ENCODE measurements around the gene ANKRD40. TPM values are rescaled to one million over a fixed set of nuclear protein-coding genes. Genes with fewer than 3 reads are reported as not detected.

ANKRD40 gene
- total and polyA plus RNA-seq, 2 donors from 2014 or later = 15.8 to 37.6 TPM

DNA sequence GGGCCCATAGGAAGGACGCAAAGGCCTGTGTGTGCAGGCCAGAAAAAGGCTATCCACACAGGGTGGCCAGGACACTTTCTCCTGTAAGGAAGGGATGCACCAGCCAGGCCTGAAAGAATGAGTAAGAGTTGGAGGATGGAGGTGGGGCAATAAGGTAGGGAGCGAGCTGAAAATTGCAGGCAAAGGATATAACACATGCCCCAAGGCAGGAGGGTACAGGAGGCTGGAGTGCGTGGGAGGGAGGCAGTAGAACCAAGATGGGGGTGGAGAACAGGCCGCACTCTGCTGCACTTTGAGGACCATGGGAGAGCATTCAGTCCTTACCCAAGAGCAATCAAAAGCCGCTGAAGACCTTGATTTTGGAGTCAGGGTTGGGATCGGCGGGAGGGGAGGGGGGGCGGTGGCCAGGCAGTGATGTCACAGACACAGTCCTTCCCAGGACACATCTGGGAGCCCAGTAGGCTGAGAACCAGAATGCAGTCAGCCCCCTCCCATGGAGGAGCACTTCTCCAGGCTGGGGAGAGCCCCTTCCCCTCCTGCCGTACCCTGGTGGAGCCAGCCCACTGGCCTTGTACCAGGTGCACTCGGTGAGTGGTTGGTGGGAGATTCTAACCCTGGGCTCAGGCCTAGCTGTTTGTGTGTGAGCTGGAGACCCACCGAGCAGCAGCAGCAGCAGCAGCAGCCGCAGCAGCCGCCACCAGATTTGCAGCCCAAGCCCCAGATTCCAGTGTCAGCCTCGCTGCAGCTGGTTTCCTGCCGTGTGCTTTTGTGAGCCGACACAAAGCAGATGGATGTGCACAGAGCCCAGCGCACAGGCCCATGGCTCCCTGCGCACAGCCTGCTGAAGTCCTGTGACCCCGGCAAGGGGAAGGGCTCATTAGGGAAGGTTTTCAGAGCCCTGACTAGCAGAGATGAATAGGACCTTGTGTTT is 17.5 kb downstream of the ANKRD40 start:
- Histone ChIP-seq H3K27me3 (ENCODE audit: control insufficient read depth, insufficient read depth, low read length) (no peaks in the 10 kb centered on the region), H3K9me3 (ENCODE audit: control insufficient read depth in 2 of 3, insufficient read depth in 1 of 3, low read length in 3 of 3) (no peaks in the 10 kb centered on the region), H3K4me1 (ENCODE audit: control insufficient read depth in 2 of 3, insufficient read depth in 2 of 3, low read depth in 1 of 3, low read length in 3 of 3) (peaks cover 10 to 48% (median 44%) of the 10 kb centered on the region in 3 donors), H3K9ac (ENCODE audit: low read length in 3 of 3) (no peak overlapping the region), H3K27ac (ENCODE audit: low read depth in 2 of 2, low read length in 2 of 2) (no peak overlapping the region), H3K36me3 (ENCODE audit: control insufficient read depth in 2 of 3, insufficient read depth in 3 of 3, low read length in 3 of 3) (peaks cover under 1 to 2% (median 2%) of the 10 kb centered on the region in 3 donors), H3K4me3 (ENCODE audit: low read length in 3 of 3) (no peak overlapping the region)
- TF ChIP-seq, protein P1, sequence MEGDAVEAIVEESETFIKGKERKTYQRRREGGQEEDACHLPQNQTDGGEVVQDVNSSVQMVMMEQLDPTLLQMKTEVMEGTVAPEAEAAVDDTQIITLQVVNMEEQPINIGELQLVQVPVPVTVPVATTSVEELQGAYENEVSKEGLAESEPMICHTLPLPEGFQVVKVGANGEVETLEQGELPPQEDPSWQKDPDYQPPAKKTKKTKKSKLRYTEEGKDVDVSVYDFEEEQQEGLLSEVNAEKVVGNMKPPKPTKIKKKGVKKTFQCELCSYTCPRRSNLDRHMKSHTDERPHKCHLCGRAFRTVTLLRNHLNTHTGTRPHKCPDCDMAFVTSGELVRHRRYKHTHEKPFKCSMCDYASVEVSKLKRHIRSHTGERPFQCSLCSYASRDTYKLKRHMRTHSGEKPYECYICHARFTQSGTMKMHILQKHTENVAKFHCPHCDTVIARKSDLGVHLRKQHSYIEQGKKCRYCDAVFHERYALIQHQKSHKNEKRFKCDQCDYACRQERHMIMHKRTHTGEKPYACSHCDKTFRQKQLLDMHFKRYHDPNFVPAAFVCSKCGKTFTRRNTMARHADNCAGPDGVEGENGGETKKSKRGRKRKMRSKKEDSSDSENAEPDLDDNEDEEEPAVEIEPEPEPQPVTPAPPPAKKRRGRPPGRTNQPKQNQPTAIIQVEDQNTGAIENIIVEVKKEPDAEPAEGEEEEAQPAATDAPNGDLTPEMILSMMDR (IDR thresholded peaks at IDR 0.05; ENCODE audit: borderline replicate concordance, extremely low read depth, insufficient read depth) = no peak
- DNase-seq (peak; percentile 38 to 83 (median 52)), FAIRE-seq (no peak)
- intact Hi-C loops (cut with DNase I) = loop anchor here (10.0 kb wide), 1 partner anchor 55 kb away; the partner anchor contains the start of gene ABCC3

DNA sequence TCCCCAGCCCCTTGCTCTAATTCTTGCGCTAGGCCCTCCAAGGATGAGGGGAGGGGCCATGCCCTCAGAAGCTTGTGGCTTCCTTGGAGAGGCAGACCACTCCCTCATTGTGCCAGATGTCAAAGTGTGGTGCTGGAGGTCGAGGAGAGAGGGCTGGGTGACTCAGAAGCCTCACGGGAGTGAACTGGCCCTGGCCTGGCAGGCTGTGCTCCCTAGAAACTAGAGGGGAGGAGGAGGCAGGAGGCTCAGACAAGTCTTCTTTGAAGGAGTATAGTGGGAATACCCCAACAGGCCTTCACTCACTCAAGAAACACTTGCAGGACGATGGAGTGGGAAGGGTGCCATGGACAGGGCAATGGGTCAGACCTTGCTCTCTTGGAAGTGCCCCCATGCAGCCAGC is 18.5 kb downstream of the ANKRD40 start:
- peaks cover 8 to 43% (median 42%) of the 10 kb centered on the region in 3 donors for H3K4me1 ChIP-seq (ENCODE audit: control insufficient read depth in 2 of 3, insufficient read depth in 2 of 3, low read depth in 1 of 3, low read length in 3 of 3)
- H3K36me3 ChIP-seq (ENCODE audit: control insufficient read depth in 2 of 3, insufficient read depth in 3 of 3, low read length in 3 of 3) = no peaks in the 10 kb centered on the region
- intact Hi-C loops (cut with DNase I) = loop anchor here (10.0 kb wide), 1 partner anchor 54 kb away; the partner anchor contains the start of gene ABCC3
- no peak overlapping the region for H3K27ac ChIP-seq (ENCODE audit: low read depth in 2 of 2, low read length in 2 of 2)
- no peak overlapping the region for H3K4me3 ChIP-seq (ENCODE audit: low read length in 3 of 3)
- no peak overlapping the region for H3K9ac ChIP-seq (ENCODE audit: low read length in 3 of 3)
- no peaks in the 10 kb centered on the region for H3K9me3 ChIP-seq (ENCODE audit: control insufficient read depth in 2 of 3, insufficient read depth in 1 of 3, low read length in 3 of 3)
- FAIRE-seq = no peak
- TF ChIP-seq, protein P1 (IDR thresholded peaks at IDR 0.05; ENCODE audit: borderline replicate concordance, extremely low read depth, insufficient read depth) = no peak
- H3K27me3 ChIP-seq (ENCODE audit: control insufficient read depth, insufficient read depth, low read length) = no peaks in the 10 kb centered on the region
- DNase-seq = peak in 1 of 5 donors; percentile 71

DNA sequence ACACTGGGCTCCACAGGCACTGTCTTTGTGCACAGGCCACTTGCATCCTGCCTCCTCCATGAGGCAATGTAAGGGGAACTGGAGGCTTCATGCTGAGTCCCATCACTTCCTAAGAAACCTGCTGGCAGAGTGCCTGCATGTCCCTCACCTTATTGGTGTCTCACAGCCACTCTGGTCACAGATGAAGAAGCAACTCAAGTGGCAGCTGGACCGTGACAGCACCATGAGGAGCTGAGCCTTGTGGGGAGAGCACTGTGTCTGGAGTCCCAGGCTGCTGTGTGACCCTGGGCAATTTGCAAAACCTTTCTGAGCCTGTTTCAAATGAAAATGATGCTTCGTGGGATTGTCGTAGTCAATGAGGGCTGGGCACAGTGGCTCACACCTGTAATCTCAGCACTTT is 19.5 kb downstream of the ANKRD40 start:
- intact Hi-C loops (cut with DNase I) = loop anchor here (10.0 kb wide), 1 partner anchor 53 kb away; the partner anchor contains the start of gene ABCC3
- TF ChIP-seq, protein P1 (IDR thresholded peaks at IDR 0.05; ENCODE audit: borderline replicate concordance, extremely low read depth, insufficient read depth) = no peak
- FAIRE-seq = no peak

More for the DNA sequence above, 19.5 kb downstream of the ANKRD40 start:
- Histone ChIP-seq H3K36me3 (ENCODE audit: control insufficient read depth in 2 of 3, insufficient read depth in 3 of 3, low read length in 3 of 3) (no peaks in the 10 kb centered on the region), H3K9ac (ENCODE audit: low read length in 3 of 3) (no peak overlapping the region), H3K27me3 (ENCODE audit: control insufficient read depth, insufficient read depth, low read length) (no peaks in the 10 kb centered on the region), H3K9me3 (ENCODE audit: control insufficient read depth in 2 of 3, insufficient read depth in 1 of 3, low read length in 3 of 3) (no peaks in the 10 kb centered on the region), H3K4me1 (ENCODE audit: control insufficient read depth in 2 of 3, insufficient read depth in 2 of 3, low read depth in 1 of 3, low read length in 3 of 3) (peaks cover 4 to 38% (median 38%) of the 10 kb centered on the region in 3 donors), H3K27ac (ENCODE audit: low read depth in 2 of 2, low read length in 2 of 2) (no peak overlapping the region), H3K4me3 (ENCODE audit: low read length in 3 of 3) (no peak overlapping the region)
- DNase-seq = peak in 1 of 5 donors; percentile 35

Measured in kidney (tissue), 14 donors.